Uterus (tissue), 4 donors: ENCODE data around the gene TOLLIP. TPM values are rescaled to one million over a fixed set of nuclear protein-coding genes. Genes with fewer than 3 reads are reported as not detected.
"Not testable (repeated sequence)": the region's sequence is repeated elsewhere in the genome, so short reads cannot be mapped to it uniquely, and the experiment has no call there.

Experiments used
- DNase-seq, 2 donors: peaks; one replicate each; pipeline ENCODE4 v3.0.0-alpha.2; 2019 to 2020
- H3K27ac ChIP-seq, 2 donors: fragments of 200-600 bp; sonication (generic); 1 replicate in 1 of 2; 2 replicates in 1 of 2; pipeline ENCODE4 v1.5.1; 2016 to 2018
- H3K27me3 ChIP-seq, 2 donors: fragments of 200-600 bp; sonication (generic); one replicate each; pipeline ENCODE4 v1.5.1; 2018 to 2019; ENCODE audit warnings: control low read depth in 1 of 2
- H3K36me3 ChIP-seq, 2 donors: fragments of 200-600 bp; sonication (generic); one replicate each; pipeline ENCODE4 v1.5.1; 2019; ENCODE audit warnings: control low read depth in 1 of 2
- H3K4me1 ChIP-seq, 2 donors: fragments of 200-600 bp; sonication (generic); one replicate each; pipeline ENCODE4 v1.5.1; 2018 to 2019; ENCODE audit warnings: control low read depth in 1 of 2
- H3K4me3 ChIP-seq, 2 donors: fragments of 200-600 bp; sonication (generic); 1 replicate in 1 of 2; 2 replicates in 1 of 2; pipeline ENCODE4 v1.5.1; 2018 to 2019; ENCODE audit warnings: mild to moderate bottlenecking in 1 of 2
- H3K9me3 ChIP-seq, 2 donors: fragments of 200-600 bp; sonication (generic); one replicate each; pipeline ENCODE4 v1.5.1; 2019; ENCODE audit warnings: control low read depth in 1 of 2
- POLR2A ChIP-seq, 2 donors: fragments of 450-650 bp; IDR thresholded peaks; one replicate each; pipeline ENCODE4 v1.6.1; 2016; ENCODE audit warnings: antibody characterized with exemption in 2 of 2, mild to moderate bottlenecking in 1 of 2, moderate library complexity in 1 of 2
- intact Hi-C: fragments of 100-400 bp; cut with DNase I; formaldehyde crosslinking; loops from one replicate; pipeline ENCODE4 v1.15.1; 2023; ENCODE audit warnings: low total_unique reads
- total RNA-seq, 4 donors: library from RNA; depleted of rRNA in 3 of 4; stranded (reverse); fragments of >200 nt in 3 of 4; gene quantifications; one replicate each; pipeline versions ENCODE4 v1.1.0 to v1.2.4, GENCODE V29; 2014 to 2023
- TF ChIP-seq, protein P1 (sequence below), 4 experiments: fragments of 200-600 bp in 2 of 4; fragments of 450-650 bp in 2 of 4; sonication (generic) in 2 of 4; IDR thresholded peaks; one replicate each; pipeline ENCODE4 v1.5.1; 2016 to 2019; ENCODE audit warnings: antibody characterized with exemption in 4 of 4, mild to moderate bottlenecking in 2 of 4, moderate library complexity in 1 of 4
- donor health status: DM: yes; HTN: yes; CAD: no.

The TOLLIP gene
- total RNA-seq, 4 donors from 2014 or later, result 5.9 to 86.8 (median 36.2) TPM

- no peaks in the 10 kb centered on the region for H3K36me3 ChIP-seq
Measured at GRCh38 chr11:1342946-1343345, 33.5 kb upstream of the TOLLIP start.

DNA sequence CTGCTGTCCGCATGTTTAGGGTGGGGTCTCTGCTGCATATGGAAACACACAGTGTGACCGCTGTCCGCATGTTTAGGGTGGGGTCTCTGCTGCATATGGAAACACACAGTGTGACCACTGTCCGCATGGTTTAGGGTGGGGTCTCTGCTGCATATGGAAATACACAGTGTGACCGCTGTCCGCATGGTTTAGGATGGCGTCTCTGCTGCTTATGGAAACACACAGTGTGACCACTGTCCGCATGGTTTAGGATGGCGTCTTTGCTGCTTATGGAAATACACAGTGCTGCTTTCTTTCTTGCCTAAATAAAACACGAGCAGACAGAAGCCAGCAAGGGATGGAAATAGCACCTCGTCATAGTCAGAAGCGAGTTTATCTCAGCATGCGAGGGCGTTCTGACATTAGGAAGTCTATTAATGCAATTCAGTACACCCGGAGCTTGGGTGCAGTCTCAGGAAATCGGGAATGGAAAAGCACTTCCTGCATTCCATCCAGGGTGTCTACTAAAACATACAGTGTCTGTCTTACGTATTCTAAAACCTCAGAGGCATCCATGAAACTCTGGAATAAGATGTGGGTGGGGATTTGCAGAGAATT is 32.6 kb upstream of the TOLLIP start:
- Histone ChIP-seq H3K27ac (no peak overlapping the region), H3K4me1 (no peaks in the 10 kb centered on the region), H3K4me3 (no peak overlapping the region), H3K27me3 (no peaks in the 10 kb centered on the region), H3K36me3 (no peaks in the 10 kb centered on the region), H3K9me3 (no peaks in the 10 kb centered on the region)
- intact Hi-C loops, result loop anchor here (10.0 kb wide), 1 partner anchor 63 kb away; no protein-coding TSS in a partner anchor
- TF ChIP-seq POLR2A (IDR thresholded peaks at IDR 0.05), result no peak
- TF ChIP-seq, protein P1, sequence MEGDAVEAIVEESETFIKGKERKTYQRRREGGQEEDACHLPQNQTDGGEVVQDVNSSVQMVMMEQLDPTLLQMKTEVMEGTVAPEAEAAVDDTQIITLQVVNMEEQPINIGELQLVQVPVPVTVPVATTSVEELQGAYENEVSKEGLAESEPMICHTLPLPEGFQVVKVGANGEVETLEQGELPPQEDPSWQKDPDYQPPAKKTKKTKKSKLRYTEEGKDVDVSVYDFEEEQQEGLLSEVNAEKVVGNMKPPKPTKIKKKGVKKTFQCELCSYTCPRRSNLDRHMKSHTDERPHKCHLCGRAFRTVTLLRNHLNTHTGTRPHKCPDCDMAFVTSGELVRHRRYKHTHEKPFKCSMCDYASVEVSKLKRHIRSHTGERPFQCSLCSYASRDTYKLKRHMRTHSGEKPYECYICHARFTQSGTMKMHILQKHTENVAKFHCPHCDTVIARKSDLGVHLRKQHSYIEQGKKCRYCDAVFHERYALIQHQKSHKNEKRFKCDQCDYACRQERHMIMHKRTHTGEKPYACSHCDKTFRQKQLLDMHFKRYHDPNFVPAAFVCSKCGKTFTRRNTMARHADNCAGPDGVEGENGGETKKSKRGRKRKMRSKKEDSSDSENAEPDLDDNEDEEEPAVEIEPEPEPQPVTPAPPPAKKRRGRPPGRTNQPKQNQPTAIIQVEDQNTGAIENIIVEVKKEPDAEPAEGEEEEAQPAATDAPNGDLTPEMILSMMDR (IDR thresholded peaks at IDR 0.05), result no peak
- DNase-seq, result no peak

More at GRCh38 chr11:1342946-1343345, 33.5 kb upstream of the TOLLIP start:
- H3K27me3 ChIP-seq, result no peaks in the 10 kb centered on the region
- H3K4me1 ChIP-seq, result no peaks in the 10 kb centered on the region
- intact Hi-C loops, result loop anchor here (10.0 kb wide), 1 partner anchor 62 kb away; no protein-coding TSS in a partner anchor
- H3K9me3 ChIP-seq, result no peaks in the 10 kb centered on the region
- H3K4me3 ChIP-seq, result no peak overlapping the region
- no peak overlapping the region for H3K27ac ChIP-seq
- TF ChIP-seq POLR2A (IDR thresholded peaks at IDR 0.05), result no peak
- TF ChIP-seq, protein P1 (IDR thresholded peaks at IDR 0.05), result no peak
- DNase-seq, result no peak

DNA sequence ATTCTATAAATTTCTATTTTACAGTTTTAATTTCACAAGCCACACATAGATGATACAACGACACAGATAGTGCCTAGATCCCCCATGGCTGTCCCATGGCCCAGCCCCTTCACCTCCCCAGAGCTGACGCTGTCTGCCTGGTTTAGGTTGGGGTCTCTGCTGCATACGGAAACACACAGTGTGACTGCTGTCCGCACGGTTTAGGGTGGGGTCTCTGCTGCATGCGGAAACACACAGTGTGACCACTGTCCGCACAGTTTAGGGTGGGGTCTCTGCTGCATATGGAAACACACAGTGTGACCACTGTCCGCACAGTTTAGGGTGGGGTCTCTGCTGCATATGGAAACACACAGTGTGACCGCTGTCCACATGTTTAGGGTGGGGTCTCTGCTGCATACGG is 31.8 kb upstream of the TOLLIP start:
- not testable (repeated sequence) for H3K27me3 ChIP-seq, H3K4me1 ChIP-seq, H3K27ac ChIP-seq, H3K36me3 ChIP-seq, H3K9me3 ChIP-seq, H3K4me3 ChIP-seq, DNase-seq
- intact Hi-C loops, result loop anchor here (10.0 kb wide), 1 partner anchor 64 kb away; no protein-coding TSS in a partner anchor

DNA sequence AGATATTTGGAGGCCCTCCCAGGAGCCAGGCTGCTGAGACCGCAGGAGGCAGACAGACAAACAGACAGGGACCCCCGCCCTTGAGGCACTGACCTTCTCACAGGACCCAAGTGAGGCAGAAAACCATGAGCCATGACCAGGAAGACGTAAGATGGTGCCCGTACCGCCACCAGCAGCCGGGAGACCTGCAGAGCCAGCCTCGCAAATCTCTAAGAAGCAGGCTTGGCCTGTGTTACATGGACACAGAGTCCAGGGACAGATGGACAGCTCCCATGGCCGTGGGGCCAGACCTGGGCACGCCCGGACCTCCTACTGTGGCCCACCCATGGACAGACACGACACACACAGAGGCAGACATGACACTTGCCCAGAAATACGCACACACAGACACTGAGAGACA is 30.7 kb upstream of the TOLLIP start:
- Histone ChIP-seq H3K27me3 (no peaks in the 10 kb centered on the region), H3K4me1 (peaks cover 0 to 11% of the 10 kb centered on the region in 2 donors), H3K36me3 (no peaks in the 10 kb centered on the region), H3K4me3 (no peak overlapping the region), H3K9me3 (no peaks in the 10 kb centered on the region), H3K27ac (no peak overlapping the region)
- no peak for DNase-seq
- no peak for TF ChIP-seq POLR2A (IDR thresholded peaks at IDR 0.05)
- TF ChIP-seq, protein P1 (IDR thresholded peaks at IDR 0.05), result no peak
- intact Hi-C loops, result loop anchor here (10.0 kb wide), 1 partner anchor 65 kb away; no protein-coding TSS in a partner anchor

- no peak for TF ChIP-seq POLR2A (IDR thresholded peaks at IDR 0.05)
- TF ChIP-seq, protein P1 (IDR thresholded peaks at IDR 0.05), result no peak
- Histone ChIP-seq H3K36me3 (no peaks in the 10 kb centered on the region), H3K4me3 (no peak overlapping the region), H3K27me3 (no peaks in the 10 kb centered on the region), H3K27ac (no peak overlapping the region), H3K9me3 (no peaks in the 10 kb centered on the region), H3K4me1 (peaks cover 0 to 11% of the 10 kb centered on the region in 2 donors)
- no peak for DNase-seq
- intact Hi-C loops, result no loop called here
Measured at GRCh38 chr11:1339066-1339675, 29.7 kb upstream of the TOLLIP start.
